Measurements from ENCODE around the gene S100Z.
"Not testable (repeated sequence)": the region's sequence is repeated elsewhere in the genome, so short reads cannot be mapped to it uniquely, and the experiment has no call there.

S100Z gene

GRCh38 chr5:76888733-76889300 is 39.0 kb downstream of the S100Z start:
- no peak for DNase-seq

- no peak for DNase-seq
These were observed 43.5 kb downstream of the S100Z start for GRCh38 chr5:76893294-76893693.

DNA sequence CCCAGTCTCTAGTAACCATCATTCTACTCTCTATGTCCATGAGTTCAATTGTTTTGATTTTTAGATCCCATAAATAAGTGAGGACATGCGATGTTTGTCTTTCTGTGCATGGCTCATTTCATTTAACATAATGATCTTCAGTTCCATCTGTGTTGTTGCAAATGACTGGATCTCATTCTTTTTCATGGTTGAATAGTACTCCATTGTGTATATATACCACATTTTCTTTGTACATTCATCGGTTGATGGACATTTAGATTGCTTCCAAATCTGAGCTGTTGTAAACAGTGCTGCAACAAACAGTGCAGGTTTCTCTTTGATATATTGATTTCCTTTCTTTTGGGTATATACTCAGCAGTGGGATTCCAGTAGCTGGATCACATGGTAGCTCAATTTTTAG is 46.4 kb downstream of the S100Z start:
- no peak for DNase-seq

DNA sequence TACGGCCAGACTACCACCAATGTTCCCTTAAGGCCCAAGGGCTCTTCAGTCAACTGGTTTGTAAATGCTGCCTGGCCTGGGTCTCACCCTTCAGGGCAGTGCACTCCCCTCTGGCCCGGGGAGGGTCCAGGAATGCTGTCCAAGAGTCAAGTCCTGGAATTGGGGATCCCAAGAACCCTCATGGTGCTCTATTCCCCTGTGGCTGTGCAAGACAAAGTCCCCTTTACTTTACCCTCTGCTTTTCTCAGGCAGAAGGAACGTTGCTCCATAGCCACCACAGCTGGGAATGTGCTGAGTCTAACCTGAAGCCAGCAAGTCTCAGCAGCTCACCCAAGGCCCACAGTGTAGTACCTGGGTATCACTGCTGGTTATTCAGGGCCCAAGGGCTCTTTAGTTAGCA is 51.7 kb downstream of the S100Z start:
- DNase-seq = no peak

GRCh38 chr5:76908166-76908565 is 58.4 kb downstream of the S100Z start:
- DNase-seq = no peak

- not testable (repeated sequence) for DNase-seq
These were observed 60.6 kb downstream of the S100Z start for GRCh38 chr5:76910344-76910933.

- DNase-seq = not testable (repeated sequence)
These were observed 64.9 kb downstream of the S100Z start for GRCh38 chr5:76914671-76915070.

DNA sequence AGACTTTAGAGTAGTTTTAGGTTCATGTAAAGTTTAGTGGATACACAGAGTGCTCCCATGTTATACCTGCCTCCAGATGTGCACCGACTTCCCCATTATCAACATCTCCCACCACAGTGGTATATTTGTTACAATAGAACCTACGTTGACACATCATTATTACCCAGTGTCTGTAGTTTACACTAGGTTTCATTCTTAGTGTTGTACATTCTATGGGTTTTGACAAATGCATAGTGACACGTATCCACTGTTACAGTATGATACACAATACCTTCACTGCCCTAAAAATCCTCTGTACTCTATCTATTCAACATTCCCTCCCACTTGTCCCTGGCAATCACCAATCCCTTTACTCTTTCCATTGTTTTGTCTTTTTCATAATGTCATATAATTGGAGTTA is 68.7 kb downstream of the S100Z start:
- no peak for DNase-seq

GRCh38 chr5:76920491-76920890 is 70.7 kb downstream of the S100Z start:
- DNase-seq = no peak

- no peak for DNase-seq
These were observed 76.7 kb downstream of the S100Z start for GRCh38 chr5:76926329-76927105.

DNA sequence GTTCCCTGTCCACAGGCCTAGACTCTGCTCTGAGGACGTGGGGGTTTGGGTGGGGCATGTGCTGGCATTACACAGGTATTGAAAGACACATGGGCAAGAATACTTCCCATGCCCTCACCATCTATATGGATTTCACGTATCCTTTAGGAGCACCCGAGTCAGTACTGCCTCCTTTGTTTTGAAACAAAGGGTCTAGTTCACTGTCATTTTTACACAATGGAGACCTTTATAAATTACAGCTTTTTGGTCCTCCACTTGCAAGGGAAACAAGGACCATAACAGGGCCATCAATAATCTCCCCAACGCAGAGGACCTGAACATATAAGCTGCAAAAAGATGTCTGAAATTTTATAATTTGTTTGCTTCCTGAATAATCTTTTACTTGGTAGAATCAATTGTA is 78.1 kb downstream of the S100Z start:
- DNase-seq = no peak

DNA sequence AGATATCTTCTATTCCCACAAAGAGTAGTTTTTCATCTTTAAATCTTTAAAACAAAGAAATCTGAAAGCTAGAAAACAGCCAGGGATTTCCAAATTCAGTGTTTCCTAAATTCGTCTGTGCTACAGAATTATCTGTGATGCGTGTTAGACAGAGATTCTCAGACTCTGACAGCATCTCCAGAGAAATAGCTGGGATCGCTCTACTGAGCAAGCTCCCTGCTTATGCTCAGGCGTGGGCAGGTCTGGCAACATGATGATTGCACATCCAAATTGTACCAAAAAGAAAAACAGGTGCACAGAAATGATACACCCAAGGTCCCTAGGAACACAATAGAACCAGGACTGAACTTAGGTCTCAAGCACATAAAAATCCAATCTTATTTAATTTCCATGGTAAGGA is 80.3 kb downstream of the S100Z start:
- DNase-seq = no peak

DNA sequence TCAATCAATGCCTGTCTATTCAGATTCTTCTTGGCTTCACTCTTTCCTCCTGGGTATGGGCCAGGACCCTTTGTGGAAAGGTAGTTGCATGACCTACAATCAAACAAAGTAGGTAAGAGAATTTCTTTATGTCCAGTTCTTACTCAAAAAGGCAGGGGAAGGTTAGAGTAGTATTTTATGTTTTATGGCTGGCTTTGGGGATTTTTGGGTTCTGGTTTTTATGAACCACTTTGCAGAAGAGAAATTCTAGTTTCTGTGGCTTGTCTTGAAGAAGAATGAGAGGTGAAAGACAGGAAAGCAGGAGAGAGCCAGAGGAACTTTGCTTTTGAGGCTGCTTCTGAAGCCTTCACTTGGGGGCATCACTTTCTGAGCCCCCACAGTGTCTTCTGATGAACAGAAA is 88.4 kb downstream of the S100Z start:
- no peak for DNase-seq

- no peak for DNase-seq
These were observed 91.2 kb downstream of the S100Z start for GRCh38 chr5:76941000-76941399.

DNA sequence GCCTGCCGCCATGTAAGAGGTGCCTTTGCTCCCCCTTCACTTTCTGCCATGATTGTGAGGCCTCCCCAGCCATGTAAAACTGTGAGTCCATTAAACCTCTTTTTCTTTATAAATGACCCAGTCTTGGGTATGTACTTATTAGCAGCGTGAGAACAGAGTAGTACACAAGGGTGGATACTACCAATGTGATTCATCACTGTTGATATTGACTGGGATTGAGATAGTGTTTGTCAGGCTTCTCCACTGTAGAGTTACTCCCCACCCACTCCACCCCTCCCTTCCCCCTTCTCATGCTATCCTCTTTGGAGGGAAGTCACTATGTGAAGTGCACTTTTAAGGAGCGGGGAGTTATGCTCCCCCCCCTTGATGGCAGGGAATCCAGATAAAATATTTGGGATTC is 91.6 kb downstream of the S100Z start:
- DNase-seq = no peak

DNA sequence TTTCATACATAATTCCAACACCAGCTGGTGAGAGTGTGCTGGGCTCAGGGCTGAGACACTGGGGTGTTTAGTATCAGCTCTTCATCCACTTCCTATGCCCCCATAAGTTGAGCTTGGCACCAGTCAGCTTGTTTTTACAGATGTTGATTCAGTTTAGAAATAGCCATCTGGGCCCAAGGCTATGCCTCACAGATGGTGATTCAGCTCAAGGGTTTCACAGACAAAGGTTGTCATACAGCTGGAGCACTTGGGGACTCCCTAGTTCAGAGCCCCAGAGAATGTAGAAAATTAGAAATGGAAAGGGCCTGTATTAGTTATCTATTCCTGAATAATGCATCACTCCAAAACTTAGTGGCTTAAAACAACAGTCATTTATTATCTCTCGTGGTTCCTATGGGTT is 92.8 kb downstream of the S100Z start:
- DNase-seq = no peak

- no peak for DNase-seq
These were observed 93.2 kb downstream of the S100Z start for GRCh38 chr5:76943006-76943405.

- DNase-seq = no peak
These were observed 94.8 kb downstream of the S100Z start for GRCh38 chr5:76944638-76945037.

- not testable (repeated sequence) for DNase-seq
These were observed 95.4 kb downstream of the S100Z start for GRCh38 chr5:76945238-76945637.

DNA sequence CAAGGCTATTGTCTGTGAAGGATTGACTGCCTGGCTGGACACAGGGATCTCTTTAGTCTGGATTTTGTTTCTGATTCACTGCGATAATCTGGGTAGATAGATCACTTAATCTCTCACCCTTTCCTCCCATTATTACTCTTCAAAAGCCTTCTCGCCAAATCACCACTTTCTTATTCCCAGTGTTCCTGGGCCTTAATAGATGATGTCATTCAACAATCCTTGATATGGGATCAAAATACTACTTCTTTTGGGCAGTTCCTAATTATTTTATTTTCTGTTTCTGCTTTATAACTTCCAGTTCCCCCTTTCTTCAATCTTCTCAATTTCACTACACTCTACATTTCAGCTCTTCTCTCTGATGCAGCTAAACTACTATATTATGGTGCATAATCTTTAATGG is 96.3 kb downstream of the S100Z start:
- no peak for DNase-seq

GRCh38 chr5:76947082-76947503 is 97.3 kb downstream of the S100Z start:
- no peak for DNase-seq

DNA sequence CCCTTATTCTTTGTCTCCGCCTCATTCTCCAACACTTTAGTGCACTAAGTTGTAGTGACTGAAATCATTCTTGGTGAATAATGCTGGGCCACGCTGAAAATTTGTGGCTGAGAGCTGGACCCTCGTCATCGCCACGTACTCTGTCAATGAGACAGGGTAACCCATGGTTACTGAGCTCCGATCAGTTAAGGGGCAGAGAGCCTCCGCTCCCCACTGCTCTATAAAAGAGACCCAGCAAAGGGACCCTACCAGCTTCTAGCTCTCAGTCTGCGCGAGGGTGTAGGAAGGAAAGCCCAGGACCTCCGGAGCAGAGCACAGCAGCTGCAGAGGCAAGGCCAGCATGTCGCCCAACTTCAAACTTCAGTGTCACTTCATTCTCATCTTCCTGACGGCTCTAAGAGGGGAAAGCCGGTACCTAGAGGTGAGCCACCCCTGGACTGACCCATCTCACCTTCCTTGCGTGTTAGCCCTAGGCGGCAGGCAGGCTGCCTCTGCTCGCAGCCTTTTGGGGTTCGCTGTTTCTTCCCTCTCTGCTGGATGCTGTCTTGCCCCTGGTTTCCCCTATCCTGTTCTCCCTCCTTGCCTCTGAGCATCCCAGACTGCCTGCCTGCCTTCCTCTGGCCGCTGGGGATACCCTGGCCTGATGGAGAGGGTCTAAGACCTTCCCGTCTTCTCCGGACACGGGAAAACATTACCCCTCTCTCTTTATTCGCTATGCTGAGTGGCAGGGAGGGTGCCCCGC is 103.2 kb downstream of the S100Z start, which contains the start of gene CRHBP:
TSS of gene CRHBP (plus strand) at position 251 of the 742 bp plus-strand sequence. CDS start at position 341, 90 bp downstream.
- DNase-seq = no peak
